KMS-11 (cell line): ENCODE results near the gene APOM.

Experiments used
- H2AFZ ChIP-seq: fragments of 200-600 bp; sonication (generic); 2 replicates; pipeline ENCODE4 v1.6.1; 2016; ENCODE audit warnings: antibody characterized with exemption, mixed run types, low read depth
- H3K27ac ChIP-seq: fragments of 200-600 bp; sonication (generic); 2 replicates; pipeline ENCODE4 v1.6.1; 2016; ENCODE audit warnings: mild to moderate bottlenecking, mixed run types
- H3K27me3 ChIP-seq: fragments of 200-600 bp; sonication (generic); 2 replicates; pipeline ENCODE4 v1.6.1; 2017; ENCODE audit warnings: mild to moderate bottlenecking, low read depth, mixed run types, moderate library complexity; ENCODE audit not compliant: insufficient read depth
- H3K36me3 ChIP-seq: fragments of 200-600 bp; sonication (generic); 2 replicates; pipeline ENCODE4 v1.6.1; 2017; ENCODE audit warnings: mild to moderate bottlenecking, mixed run types; ENCODE audit not compliant: insufficient read depth
- H3K4me1 ChIP-seq: fragments of 200-600 bp; sonication (generic); 2 replicates; pipeline ENCODE4 v1.6.1; 2016; ENCODE audit warnings: mild to moderate bottlenecking, low read depth, mixed run types; ENCODE audit not compliant: poor library complexity, severe bottlenecking
- H3K4me2 ChIP-seq: fragments of 200-600 bp; sonication (generic); 2 replicates; pipeline ENCODE4 v1.7.0; 2016; ENCODE audit warnings: mild to moderate bottlenecking, mixed run types
- H3K4me3 ChIP-seq: fragments of 200-600 bp; sonication (generic); IDR thresholded peaks from 2 replicates; pipeline ENCODE4 v1.6.1; 2017; ENCODE audit warnings: low read depth, low read length, mixed read lengths; ENCODE audit not compliant: insufficient read depth
- H3K79me2 ChIP-seq: fragments of 200-600 bp; sonication (generic); 2 replicates; pipeline ENCODE4 v1.6.1; 2016; ENCODE audit warnings: low read depth, mixed run types; ENCODE audit not compliant: insufficient read depth
- H3K9ac ChIP-seq: fragments of 200-600 bp; sonication (generic); 2 replicates; pipeline ENCODE4 v1.6.1; 2016; ENCODE audit warnings: mild to moderate bottlenecking, mixed run types
- H4K20me1 ChIP-seq: fragments of 200-600 bp; sonication (generic); 2 replicates; pipeline ENCODE4 v1.6.1; 2016; ENCODE audit warnings: mild to moderate bottlenecking, mixed run types; ENCODE audit not compliant: insufficient read depth
- CTCF ChIP-seq: fragments of 200-600 bp; sonication (generic); conservative IDR thresholded peaks from 2 replicates; pipeline ENCODE4 v1.6.1; 2017; ENCODE audit warnings: low read depth, mild to moderate bottlenecking, antibody characterized with exemption, low read length, moderate library complexity, mixed read lengths

Gene APOM

GRCh38 chr6:31701666-31702404 is 46.1 kb downstream of the APOM start:
- Histone ChIP-seq H3K9ac (peak overlapping the region; percentile 79; the same call in 1 of the 2 replicates), H3K4me3 (no peak overlapping the region), H3K4me1 (peaks cover 27% of the 10 kb centered on the region), H3K36me3 (no peaks in the 10 kb centered on the region), H4K20me1 (no peaks in the 10 kb centered on the region), H3K27me3 (no peaks in the 10 kb centered on the region), H2AFZ (peak overlapping the region; percentile 92; the same call in 1 of the 2 replicates), H3K79me2 (peaks cover 11% of the 10 kb centered on the region; the same call in 1 of the 2 replicates), H3K4me2 (peak overlapping the region; percentile 77), H3K27ac (peak overlapping the region; percentile 62; the same call in 1 of the 2 replicates)
- no peak for TF ChIP-seq CTCF

- peak overlapping the region; percentile 62 for H3K27ac ChIP-seq
- H3K4me3 ChIP-seq = no peak overlapping the region
- peak overlapping the region; percentile 79; the same call in 1 of the 2 replicates for H3K9ac ChIP-seq
- peak overlapping the region; percentile 77 for H3K4me2 ChIP-seq
- H4K20me1 ChIP-seq = no peaks in the 10 kb centered on the region
- no peaks in the 10 kb centered on the region for H3K36me3 ChIP-seq
- H3K79me2 ChIP-seq = 0 out of 2 replicates have a peak, but pooled peaks cover 11% of the 10 kb centered on the region
- 0 out of 2 replicates have a peak, but pooled peaks cover 2% of the 10 kb centered on the region for H3K27me3 ChIP-seq
- H3K4me1 ChIP-seq = peaks cover 25% of the 10 kb centered on the region
- peak overlapping the region; percentile 92 for H2AFZ ChIP-seq
- TF ChIP-seq CTCF = no peak
Measured at GRCh38 chr6:31702405-31702818, 46.7 kb downstream of the APOM start.

GRCh38 chr6:31702819-31703716 is 47.4 kb downstream of the APOM start, which contains the start of gene ABHD16A:
TSS of gene ABHD16A (minus strand) at chr6:31703324. CDS start at chr6:31703281, 43 bp downstream.
- Histone ChIP-seq H3K4me3 (no peak within 1 kb of the TSS), H3K36me3 (no peaks in the 10 kb centered on the region), H3K27me3 (0 out of 2 replicates have a peak, but pooled peaks cover 2% of the 10 kb centered on the region), H2AFZ (peak within 1 kb of the TSS; percentile 92), H3K9ac (peak within 1 kb of the TSS; percentile 79), H3K4me2 (peak within 1 kb of the TSS; percentile 77), H4K20me1 (no peaks in the 10 kb centered on the region), H3K79me2 (0 out of 2 replicates have a peak, but pooled peaks cover 11% of the 10 kb centered on the region), H3K27ac (peak within 1 kb of the TSS; percentile 62), H3K4me1 (peaks cover 18% of the 10 kb centered on the region)
- TF ChIP-seq CTCF = no peak

- TF ChIP-seq CTCF = no peak
- no peak overlapping the region for H3K27ac ChIP-seq
- H3K4me3 ChIP-seq = no peak overlapping the region
- no peak overlapping the region for H2AFZ ChIP-seq
- H4K20me1 ChIP-seq = no peaks in the 10 kb centered on the region
- 0 out of 2 replicates have a peak, but pooled peaks cover 11% of the 10 kb centered on the region for H3K79me2 ChIP-seq
- no peak overlapping the region for H3K4me2 ChIP-seq
- H3K36me3 ChIP-seq = no peaks in the 10 kb centered on the region
- H3K4me1 ChIP-seq = peaks cover 20% of the 10 kb centered on the region
- 0 out of 2 replicates have a peak, but pooled peaks cover 2% of the 10 kb centered on the region for H3K27me3 ChIP-seq
- H3K9ac ChIP-seq = no peak overlapping the region
Measured at GRCh38 chr6:31705931-31706330, 50.2 kb downstream of the APOM start.
